Esophagus squamous epithelium (tissue), 4 donors: Measurements from ENCODE around the gene TAP2.

Source experiments
- POLR2A ChIP-seq, 4 donors: fragments of 450-650 bp; IDR thresholded peaks; one replicate each; pipeline ENCODE4 v1.6.1; 2017; ENCODE audit warnings: antibody characterized with exemption in 4 of 4, mild to moderate bottlenecking in 4 of 4, moderate library complexity in 3 of 4
- TF ChIP-seq, protein P1 (sequence below), 6 experiments: fragments of 450-650 bp in 4 of 6; fragments of 200-600 bp in 2 of 6; sonication (generic) in 2 of 6; IDR thresholded peaks; one replicate each; pipeline ENCODE4 v1.5.1; 2016 to 2019; ENCODE audit warnings: antibody characterized with exemption in 6 of 6, mild to moderate bottlenecking in 4 of 6, moderate library complexity in 4 of 6

- peak in 3 of 4 donors; percentile 88 to 97 (median 91) for TF ChIP-seq POLR2A (IDR thresholded peaks at IDR 0.05)
- TF ChIP-seq, protein P1, sequence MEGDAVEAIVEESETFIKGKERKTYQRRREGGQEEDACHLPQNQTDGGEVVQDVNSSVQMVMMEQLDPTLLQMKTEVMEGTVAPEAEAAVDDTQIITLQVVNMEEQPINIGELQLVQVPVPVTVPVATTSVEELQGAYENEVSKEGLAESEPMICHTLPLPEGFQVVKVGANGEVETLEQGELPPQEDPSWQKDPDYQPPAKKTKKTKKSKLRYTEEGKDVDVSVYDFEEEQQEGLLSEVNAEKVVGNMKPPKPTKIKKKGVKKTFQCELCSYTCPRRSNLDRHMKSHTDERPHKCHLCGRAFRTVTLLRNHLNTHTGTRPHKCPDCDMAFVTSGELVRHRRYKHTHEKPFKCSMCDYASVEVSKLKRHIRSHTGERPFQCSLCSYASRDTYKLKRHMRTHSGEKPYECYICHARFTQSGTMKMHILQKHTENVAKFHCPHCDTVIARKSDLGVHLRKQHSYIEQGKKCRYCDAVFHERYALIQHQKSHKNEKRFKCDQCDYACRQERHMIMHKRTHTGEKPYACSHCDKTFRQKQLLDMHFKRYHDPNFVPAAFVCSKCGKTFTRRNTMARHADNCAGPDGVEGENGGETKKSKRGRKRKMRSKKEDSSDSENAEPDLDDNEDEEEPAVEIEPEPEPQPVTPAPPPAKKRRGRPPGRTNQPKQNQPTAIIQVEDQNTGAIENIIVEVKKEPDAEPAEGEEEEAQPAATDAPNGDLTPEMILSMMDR (IDR thresholded peaks at IDR 0.05) = peak in 2 of 6 experiments; percentile 21 to 22
Measured at GRCh38 chr6:32843979-32844838, 5.7 kb upstream of the TAP2 start, which contains the start of gene PSMB8.
